Measurements from ENCODE around the gene STEEP1. TPM values are rescaled to one million over a fixed set of nuclear protein-coding genes. Genes with fewer than 3 reads are reported as not detected.

The STEEP1 gene
- total and polyA plus RNA-seq, 2 of the 13 experiments (the other 11 are each of a cell fraction or from before 2014, with no cell fraction given) = 7.7 to 23.1 TPM

- H3K36me3 ChIP-seq (replicated peaks in 1 of 2; ENCODE audit: control insufficient read depth in 1 of 2, insufficient read depth in 2 of 2, low read length in 2 of 2) = no peaks in the 10 kb centered on the region
- no peaks in the 10 kb centered on the region for H3K79me2 ChIP-seq (ENCODE audit: insufficient read depth, low read length)
- no peaks in the 10 kb centered on the region for H4K20me1 ChIP-seq (ENCODE audit: insufficient read depth, low read length)
- no peaks in the 10 kb centered on the region for H3K27me3 ChIP-seq (ENCODE audit: control insufficient read depth in 1 of 2, insufficient read depth in 2 of 2, low read length in 2 of 2)
- in situ Hi-C loops (cut with HindIII; ENCODE audit: extremely low pct_ligation_motif_present, low pct_unique_long_range_greater_than_20kb) = loop anchor here (25.0 kb wide), 1 partner anchor 225 kb away; no protein-coding TSS in a partner anchor
- peak; percentile 75 for DNase-seq (ENCODE audit: low spot score)
- H3K9me3 ChIP-seq (ENCODE audit: low read length) = no peaks in the 10 kb centered on the region
- H3K9ac ChIP-seq (ENCODE audit: insufficient read depth, low read depth, low read length) = 0 out of 2 replicates have a peak overlapping the region, but pooled peaks have one; percentile 8
- BruUV-seq (replicated peaks) = no TSS peak
- peak overlapping the region in 2 of 3 experiments; percentile 33 to 41; a peak in 4 of 6 replicates for H3K4me3 ChIP-seq (replicated peaks in 1 of 3; ENCODE audit: insufficient read depth in 1 of 3, low read depth in 2 of 3, low read length in 3 of 3)
- peak overlapping the region; percentile 72 for H2AFZ ChIP-seq (ENCODE audit: low read length)
- peaks cover 28% of the 10 kb centered on the region for H3K4me1 ChIP-seq (ENCODE audit: insufficient read depth, low read length)
- H3K27ac ChIP-seq (ENCODE audit: extremely low read length, insufficient read depth, low read length) = no peak overlapping the region
- peak; percentile 87 for FAIRE-seq
- H3K4me2 ChIP-seq (ENCODE audit: low read depth, low read length) = peak overlapping the region; percentile 65
- POLR2A ChIA-PET = interaction anchor here (0.6 to 1.6 kb wide), 11 partner anchors 9 to 280 kb away, joined by 3 to 13 read pairs (median 4); partner anchors contain the start of genes RPL39, SEPTIN6 and SLC25A5
- intact Hi-C loops (cut with micrococcal nuclease; ENCODE audit: unreplicated experiment) = loop anchor here (1.0 to 10.0 kb wide), 4 partner anchors 24 to 183 kb away; partner anchors contain the start of genes SEPTIN6 and SLC25A5
- CTCF ChIA-PET (ENCODE audit: low intra/inter-chr PET ratio, low total read pairs) = interaction anchor here (1.1 to 2.9 kb wide), 4 partner anchors 16 to 43 kb away, joined by 3 to 43 read pairs (median 4); no protein-coding TSS in a partner anchor
- WGBS (ENCODE audit: low lambda C conversion rate) = 0% methylated on average over 4 of the region's 14 CpGs
- peak; percentile 99 for ATAC-seq
- TF ChIP-seq, protein P1, sequence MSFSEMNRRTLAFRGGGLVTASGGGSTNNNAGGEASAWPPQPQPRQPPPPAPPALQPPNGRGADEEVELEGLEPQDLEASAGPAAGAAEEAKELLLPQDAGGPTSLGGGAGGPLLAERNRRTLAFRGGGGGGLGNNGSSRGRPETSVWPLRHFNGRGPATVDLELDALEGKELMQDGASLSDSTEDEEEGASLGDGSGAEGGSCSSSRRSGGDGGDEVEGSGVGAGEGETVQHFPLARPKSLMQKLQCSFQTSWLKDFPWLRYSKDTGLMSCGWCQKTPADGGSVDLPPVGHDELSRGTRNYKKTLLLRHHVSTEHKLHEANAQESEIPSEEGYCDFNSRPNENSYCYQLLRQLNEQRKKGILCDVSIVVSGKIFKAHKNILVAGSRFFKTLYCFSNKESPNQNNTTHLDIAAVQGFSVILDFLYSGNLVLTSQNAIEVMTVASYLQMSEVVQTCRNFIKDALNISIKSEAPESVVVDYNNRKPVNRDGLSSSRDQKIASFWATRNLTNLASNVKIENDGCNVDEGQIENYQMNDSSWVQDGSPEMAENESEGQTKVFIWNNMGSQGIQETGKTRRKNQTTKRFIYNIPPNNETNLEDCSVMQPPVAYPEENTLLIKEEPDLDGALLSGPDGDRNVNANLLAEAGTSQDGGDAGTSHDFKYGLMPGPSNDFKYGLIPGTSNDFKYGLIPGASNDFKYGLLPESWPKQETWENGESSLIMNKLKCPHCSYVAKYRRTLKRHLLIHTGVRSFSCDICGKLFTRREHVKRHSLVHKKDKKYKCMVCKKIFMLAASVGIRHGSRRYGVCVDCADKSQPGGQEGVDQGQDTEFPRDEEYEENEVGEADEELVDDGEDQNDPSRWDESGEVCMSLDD (CRISPR knock-in tag; IDR thresholded peaks at IDR 0.05; ENCODE audit: borderline replicate concordance) = no peak
- no peak for TF ChIP-seq HNF4A (CRISPR knock-in tag; IDR thresholded peaks at IDR 0.05)
- TF ChIP-seq ZNF292 (CRISPR knock-in tag; IDR thresholded peaks at IDR 0.05; ENCODE audit: borderline replicate concordance, low read depth) = no peak; the same call in 1 of the 2 replicates
- TF ChIP-seq ZNF672 (CRISPR knock-in tag; IDR thresholded peaks at IDR 0.05) = no peak
- peak; percentile 41 for TF ChIP-seq ZNF687 (CRISPR knock-in tag; IDR thresholded peaks at IDR 0.05)
- TF ChIP-seq, protein P2, sequence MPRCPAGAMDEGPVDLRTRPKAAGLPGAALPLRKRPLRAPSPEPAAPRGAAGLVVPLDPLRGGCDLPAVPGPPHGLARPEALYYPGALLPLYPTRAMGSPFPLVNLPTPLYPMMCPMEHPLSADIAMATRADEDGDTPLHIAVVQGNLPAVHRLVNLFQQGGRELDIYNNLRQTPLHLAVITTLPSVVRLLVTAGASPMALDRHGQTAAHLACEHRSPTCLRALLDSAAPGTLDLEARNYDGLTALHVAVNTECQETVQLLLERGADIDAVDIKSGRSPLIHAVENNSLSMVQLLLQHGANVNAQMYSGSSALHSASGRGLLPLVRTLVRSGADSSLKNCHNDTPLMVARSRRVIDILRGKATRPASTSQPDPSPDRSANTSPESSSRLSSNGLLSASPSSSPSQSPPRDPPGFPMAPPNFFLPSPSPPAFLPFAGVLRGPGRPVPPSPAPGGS (CRISPR knock-in tag; IDR thresholded peaks at IDR 0.05) = no peak
- 0 out of 2 replicates have a peak, but pooled peaks have one; percentile 20 for TF ChIP-seq THAP11 (CRISPR knock-in tag; IDR thresholded peaks at IDR 0.05)
- no peak for TF ChIP-seq E2F5 (CRISPR knock-in tag; conservative IDR thresholded peaks at IDR 0.05)
- no peak for TF ChIP-seq SOX13 (IDR thresholded peaks at IDR 0.05)
- no peak for TF ChIP-seq SOX13 (CRISPR knock-in tag; conservative IDR thresholded peaks at IDR 0.05 in 1 of 2, IDR thresholded peaks at IDR 0.05 in 1 of 2)
- no peak for TF ChIP-seq ZNF136 (CRISPR knock-in tag; IDR thresholded peaks at IDR 0.05; ENCODE audit: low read depth)
Observed at GRCh38 chrX:119512146-119512800, 52.9 kb downstream of the STEEP1 start.

Data from HepG2 (cell line).